Tibial artery (tissue), 4 donors: ENCODE data around the gene SNX9.

ENCODE experiments used
- DNase-seq, 2 donors: peaks; one replicate each; pipeline ENCODE4 v3.0.0-alpha.2; 2019
- H3K27ac ChIP-seq, 2 donors: fragments of 200-600 bp; sonication (generic) in 1 of 2; 1 replicate in 1 of 2; 2 replicates in 1 of 2; pipeline ENCODE4 v1.5.1; 2018 to 2019; ENCODE audit warnings: mild to moderate bottlenecking in 1 of 2
- H3K27me3 ChIP-seq, 2 donors: fragments of 200-600 bp; sonication (generic) in 1 of 2; one replicate each; pipeline versions ENCODE4 v1.5.1 to v1.6.0; 2016 to 2019
- H3K36me3 ChIP-seq, 3 donors: fragments of 200-600 bp; sonication (generic) in 2 of 3; one replicate each; pipeline ENCODE4 v1.5.1; 2016 to 2019; ENCODE audit warnings: mild to moderate bottlenecking in 2 of 3
- H3K4me1 ChIP-seq, 4 donors: fragments of 200-600 bp; sonication (generic) in 2 of 4; 1 replicate in 3 of 4; 2 replicates in 1 of 4; pipeline ENCODE4 v1.5.1; 2016 to 2019
- H3K4me3 ChIP-seq, 2 donors: fragments of 200-600 bp; sonication (generic) in 1 of 2; 1 replicate in 1 of 2; 2 replicates in 1 of 2; pipeline ENCODE4 v1.5.1; 2018 to 2019; ENCODE audit warnings: mild to moderate bottlenecking in 2 of 2
- H3K9me3 ChIP-seq, 3 donors: fragments of 200-600 bp; sonication (generic) in 1 of 3; one replicate each; pipeline ENCODE4 v1.5.1; 2016 to 2019
- CTCF ChIP-seq, 2 experiments: fragments of 200-600 bp in 1 of 2; fragments of 450-650 bp in 1 of 2; IDR thresholded peaks; one replicate each; pipeline ENCODE4 v1.5.1; 2017 to 2019; ENCODE audit warnings: antibody characterized with exemption in 2 of 2, mild to moderate bottlenecking in 1 of 2, moderate library complexity in 1 of 2
- intact Hi-C: fragments of 100-400 bp; cut with DNase I; formaldehyde crosslinking; loops from one replicate; pipeline ENCODE4 v1.15.0; 2023; ENCODE audit warnings: low total_unique reads

The SNX9 gene

GRCh38 chr6:157838718-157839430 lies 15.8 kb downstream of the SNX9 start:
- H3K4me1 ChIP-seq = peaks cover 0 to 73% (median 35%) of the 10 kb centered on the region in 4 donors
- no peak for DNase-seq
- TF ChIP-seq CTCF (IDR thresholded peaks at IDR 0.05) = no peak
- H3K27ac ChIP-seq = no peak overlapping the region
- H3K9me3 ChIP-seq = no peaks in the 10 kb centered on the region
- H3K36me3 ChIP-seq = no peaks in the 10 kb centered on the region
- intact Hi-C loops = no loop called here
- H3K27me3 ChIP-seq = no peaks in the 10 kb centered on the region
- no peak overlapping the region for H3K4me3 ChIP-seq

GRCh38 chr6:157839606-157840005 lies 16.6 kb downstream of the SNX9 start:
- TF ChIP-seq CTCF (IDR thresholded peaks at IDR 0.05) = no peak
- Histone ChIP-seq H3K27ac (no peak overlapping the region), H3K27me3 (no peaks in the 10 kb centered on the region), H3K4me3 (no peak overlapping the region), H3K36me3 (no peaks in the 10 kb centered on the region), H3K9me3 (no peaks in the 10 kb centered on the region), H3K4me1 (peaks cover 0 to 73% (median 32%) of the 10 kb centered on the region in 4 donors)
- intact Hi-C loops = no loop called here
- DNase-seq = no peak

GRCh38 chr6:157840261-157840660 lies 17.2 kb downstream of the SNX9 start:
- no peak for TF ChIP-seq CTCF (IDR thresholded peaks at IDR 0.05)
- no peak for DNase-seq
- no peaks in the 10 kb centered on the region for H3K9me3 ChIP-seq
- intact Hi-C loops = no loop called here
- no peak overlapping the region for H3K4me3 ChIP-seq
- H3K27me3 ChIP-seq = no peaks in the 10 kb centered on the region
- H3K36me3 ChIP-seq = no peaks in the 10 kb centered on the region
- H3K4me1 ChIP-seq = peaks cover 0 to 73% (median 29%) of the 10 kb centered on the region in 4 donors
- H3K27ac ChIP-seq = no peak overlapping the region

- Histone ChIP-seq H3K27me3 (no peaks in the 10 kb centered on the region), H3K9me3 (no peaks in the 10 kb centered on the region), H3K4me1 (peaks cover 0 to 77% (median 31%) of the 10 kb centered on the region in 4 donors), H3K4me3 (no peak overlapping the region), H3K36me3 (no peaks in the 10 kb centered on the region), H3K27ac (no peak overlapping the region)
- no peak for DNase-seq
- intact Hi-C loops = no loop called here
- TF ChIP-seq CTCF (IDR thresholded peaks at IDR 0.05) = no peak
Observed at GRCh38 chr6:157840776-157841175, 17.7 kb downstream of the SNX9 start.

- Histone ChIP-seq H3K9me3 (no peaks in the 10 kb centered on the region), H3K27me3 (no peaks in the 10 kb centered on the region), H3K4me1 (peaks cover 0 to 83% (median 36%) of the 10 kb centered on the region in 4 donors), H3K36me3 (no peaks in the 10 kb centered on the region), H3K4me3 (no peak overlapping the region), H3K27ac (no peak overlapping the region)
- intact Hi-C loops = no loop called here
- no peak for DNase-seq
- TF ChIP-seq CTCF (IDR thresholded peaks at IDR 0.05) = no peak
Observed at GRCh38 chr6:157841211-157841840, 18.3 kb downstream of the SNX9 start.
